CD8-positive, alpha-beta memory T cell (primary cell): ENCODE results near the gene PRKACB. TPM values are rescaled to one million over a fixed set of nuclear protein-coding genes. Genes with fewer than 3 reads are reported as not detected.

Experiments used
- CTCF ChIA-PET: fragments of 350-600 bp; sonication (Branson Sonifier 250); formaldehyde crosslinking; loops from one replicate; lab custom pipeline; 2021; ENCODE audit warnings: antibody characterized with exemption; lab: Charles Lee
- POLR2A ChIA-PET: fragments of 350-600 bp; sonication (Branson Sonifier 250); formaldehyde crosslinking; loops from one replicate; lab custom pipeline; 2021; ENCODE audit warnings: antibody characterized with exemption; lab: Charles Lee
- DNase-seq, 5 donors: peaks; one replicate each; pipeline versions ENCODE4 v3.0.0 to v3.0.0-alpha.2; 2020 to 2022; ENCODE audit warnings: mixed read lengths in 1 of 5
- H3K27ac ChIP-seq: one replicate; pipeline ENCODE4 v1.7.0; 2013; ENCODE audit warnings: low read depth, mild to moderate bottlenecking, low read length, moderate library complexity
- H3K27me3 ChIP-seq: 2 replicates; pipeline ENCODE4 v1.7.0; 2013; ENCODE audit warnings: low read length, mild to moderate bottlenecking; ENCODE audit not compliant: insufficient read depth, poor library complexity, severe bottlenecking
- H3K36me3 ChIP-seq: 2 replicates; pipeline ENCODE4 v1.7.0; 2013; ENCODE audit warnings: mild to moderate bottlenecking, low read length, moderate library complexity; ENCODE audit not compliant: insufficient read depth
- H3K4me1 ChIP-seq: 2 replicates; pipeline ENCODE4 v1.7.0; 2013; ENCODE audit warnings: mild to moderate bottlenecking, low read length, moderate library complexity; ENCODE audit not compliant: insufficient read depth
- H3K4me3 ChIP-seq: 2 replicates; pipeline ENCODE4 v1.7.0; 2013; ENCODE audit warnings: mild to moderate bottlenecking, low read length
- H3K9me3 ChIP-seq: 2 replicates; pipeline ENCODE4 v1.7.0; 2013; ENCODE audit warnings: mild to moderate bottlenecking, low read length
- H3K27ac Mint-ChIP-seq, 8 donors: one replicate each; pipeline ENCODE4 v1.8.0; 2020 to 2021; ENCODE audit warnings: mixed read lengths in 8 of 8, mild to moderate bottlenecking in 6 of 8, inconsistent platforms in 3 of 8, moderate library complexity in 3 of 8
- H3K27me3 Mint-ChIP-seq, 2 donors: one replicate each; pipeline ENCODE4 v1.8.0; 2020 to 2021; ENCODE audit warnings: mixed read lengths in 2 of 2, mild to moderate bottlenecking in 1 of 2, moderate library complexity in 1 of 2
- H3K36me3 Mint-ChIP-seq, 3 donors: one replicate each; pipeline ENCODE4 v1.8.0; 2020 to 2021; ENCODE audit warnings: mixed read lengths in 3 of 3, inconsistent platforms in 1 of 3, mild to moderate bottlenecking in 1 of 3
- H3K4me1 Mint-ChIP-seq, 3 donors: one replicate each; pipeline ENCODE4 v1.8.0; 2020 to 2021; ENCODE audit warnings: mixed read lengths in 3 of 3, inconsistent platforms in 1 of 3, mild to moderate bottlenecking in 1 of 3
- H3K4me3 Mint-ChIP-seq, 7 donors: one replicate each; pipeline ENCODE4 v1.8.0; 2020 to 2021; ENCODE audit warnings: mixed read lengths in 7 of 7, mild to moderate bottlenecking in 6 of 7, moderate library complexity in 4 of 7, inconsistent platforms in 2 of 7
- H3K9me3 Mint-ChIP-seq, 5 donors: one replicate each; pipeline ENCODE4 v1.8.0; 2020 to 2022; ENCODE audit warnings: mixed read lengths in 5 of 5, mild to moderate bottlenecking in 3 of 5, moderate library complexity in 2 of 5, inconsistent platforms in 1 of 5
- polyA plus RNA-seq: library from polyadenylated mRNA; unstranded; fragments of 300-500 nt; fragmentation: Illumina TruSeq; gene quantifications from one replicate; pipeline ENCODE4 v1.2.3, GENCODE V29; 2021
- total RNA-seq, 2 experiments: library from RNA; stranded (reverse); gene quantifications; one replicate each; pipeline ENCODE4 v1.2.3, GENCODE V29; 2021

PRKACB gene
- total and polyA plus RNA-seq, 3 experiments from 2014 or later = 47.7 to 97.5 (median 54.6) TPM

DNA sequence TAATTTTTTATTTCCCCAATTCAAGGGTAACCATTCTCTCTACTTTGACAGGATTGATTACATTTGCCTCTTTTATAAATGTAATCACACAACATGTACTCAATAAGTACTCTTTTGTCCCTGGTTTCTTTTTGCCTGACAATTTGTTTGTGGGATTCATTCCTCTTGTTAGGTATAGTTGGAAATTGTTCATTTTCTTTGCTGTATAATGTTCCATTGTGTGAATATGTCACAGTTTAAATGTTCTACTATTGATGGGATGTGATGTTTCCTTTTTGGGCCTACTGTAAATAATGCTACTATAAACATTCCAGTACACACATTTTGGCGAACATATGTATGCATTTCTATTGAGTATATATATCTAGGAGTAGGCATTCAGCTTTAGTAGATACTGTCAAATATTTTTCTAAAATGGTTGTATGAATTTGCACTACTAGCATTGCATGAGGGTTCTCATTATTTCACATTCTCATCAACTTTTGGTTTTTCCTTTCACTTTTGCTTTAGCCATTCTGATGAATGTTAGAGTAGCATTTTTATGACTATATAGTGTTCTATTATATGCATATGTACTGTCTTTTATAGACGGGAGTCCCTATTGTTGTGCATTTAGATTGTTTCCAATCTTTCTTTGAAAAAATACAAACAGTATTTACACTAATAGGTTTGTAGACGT, 35.0 kb upstream of the PRKACB start:
- H3K27me3 ChIP-seq = no peaks in the 10 kb centered on the region
- ChIA-PET CTCF (no interaction called here), POLR2A (no interaction called here)
- H3K4me1 ChIP-seq = no peaks in the 10 kb centered on the region
- H3K9me3 ChIP-seq = no peaks in the 10 kb centered on the region
- H3K27ac ChIP-seq = no peak overlapping the region
- Mint-ChIP-seq H3K4me3 (no peak overlapping the region), H3K4me1 (peaks cover 0 to 4% (median 0%) of the 10 kb centered on the region in 3 donors), H3K27ac (no peak overlapping the region), H3K27me3 (no peaks in the 10 kb centered on the region), H3K9me3 (peaks cover 4 to 7% (median 6%) of the 10 kb centered on the region in 5 donors), H3K36me3 (peaks cover 1 to 21% (median 11%) of the 10 kb centered on the region in 3 donors)
- no peak for DNase-seq
- H3K4me3 ChIP-seq = no peak overlapping the region
- H3K36me3 ChIP-seq = no peaks in the 10 kb centered on the region

DNA sequence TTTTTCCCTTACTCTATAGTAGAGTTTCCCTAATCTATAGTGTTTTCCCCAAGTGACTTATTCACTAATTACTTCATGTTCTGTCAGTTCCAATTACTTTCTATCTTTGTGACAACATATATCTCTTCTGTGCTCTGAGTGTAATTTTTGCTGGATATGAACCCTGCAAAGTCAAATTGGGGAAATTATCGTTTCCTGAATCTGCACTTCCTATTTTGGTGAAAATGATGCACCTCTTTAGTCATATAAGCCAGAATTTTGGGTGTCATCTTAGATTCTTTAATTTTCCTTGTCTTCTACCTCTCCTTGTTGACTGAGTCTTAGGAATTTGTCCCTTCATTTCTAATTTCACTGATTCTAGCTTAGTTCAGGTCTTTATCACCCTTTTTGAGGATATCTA, 33.4 kb upstream of the PRKACB start:
- H3K36me3 Mint-ChIP-seq = peaks cover 0 to 21% (median 9%) of the 10 kb centered on the region in 3 donors
- H3K4me1 Mint-ChIP-seq = peaks cover 0 to 4% (median 0%) of the 10 kb centered on the region in 3 donors
- Histone ChIP-seq H3K27ac (no peak overlapping the region), H3K4me1 (no peaks in the 10 kb centered on the region), H3K36me3 (no peaks in the 10 kb centered on the region), H3K27me3 (no peaks in the 10 kb centered on the region), H3K4me3 (no peak overlapping the region), H3K9me3 (no peaks in the 10 kb centered on the region)
- CTCF ChIA-PET = no interaction called here
- POLR2A ChIA-PET = no interaction called here
- DNase-seq = no peak
- H3K9me3 Mint-ChIP-seq = peaks cover 4 to 7% (median 6%) of the 10 kb centered on the region in 5 donors
- H3K4me3 Mint-ChIP-seq = no peak overlapping the region
- H3K27ac Mint-ChIP-seq = no peak overlapping the region
- H3K27me3 Mint-ChIP-seq = no peaks in the 10 kb centered on the region

DNA sequence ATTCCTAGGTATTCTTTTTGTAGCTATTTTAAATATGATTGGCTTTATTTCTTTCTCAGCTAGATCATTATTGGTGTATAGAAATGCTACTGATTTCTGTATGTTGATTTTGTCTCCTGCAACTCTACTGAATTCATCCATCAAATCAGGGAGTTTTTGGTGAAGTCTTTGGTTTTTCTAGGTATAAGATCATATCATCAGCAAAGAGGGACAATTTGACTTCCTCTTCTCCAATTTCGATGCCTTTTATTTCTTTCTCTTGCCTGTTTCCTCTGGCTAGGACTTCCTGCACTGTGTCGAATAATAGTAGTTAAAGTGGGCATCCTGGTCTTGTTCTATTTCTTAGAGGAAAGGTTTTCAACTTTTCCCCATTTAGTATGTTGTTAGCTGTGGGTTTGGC, 27.5 kb upstream of the PRKACB start:
- Histone ChIP-seq H3K27ac (no peak overlapping the region), H3K27me3 (no peaks in the 10 kb centered on the region), H3K4me3 (no peak overlapping the region), H3K9me3 (no peaks in the 10 kb centered on the region), H3K36me3 (no peaks in the 10 kb centered on the region), H3K4me1 (no peaks in the 10 kb centered on the region)
- ChIA-PET POLR2A (interaction anchor here (0.6 kb wide), 1 partner anchor 29 kb away, joined by 4 read pairs; no protein-coding TSS in a partner anchor), CTCF (no interaction called here)
- Mint-ChIP-seq H3K4me3 (no peak overlapping the region), H3K27me3 (no peaks in the 10 kb centered on the region), H3K27ac (no peak overlapping the region), H3K9me3 (no peaks in the 10 kb centered on the region), H3K4me1 (peaks cover 9 to 17% (median 11%) of the 10 kb centered on the region in 3 donors), H3K36me3 (no peaks in the 10 kb centered on the region)
- DNase-seq = no peak

DNA sequence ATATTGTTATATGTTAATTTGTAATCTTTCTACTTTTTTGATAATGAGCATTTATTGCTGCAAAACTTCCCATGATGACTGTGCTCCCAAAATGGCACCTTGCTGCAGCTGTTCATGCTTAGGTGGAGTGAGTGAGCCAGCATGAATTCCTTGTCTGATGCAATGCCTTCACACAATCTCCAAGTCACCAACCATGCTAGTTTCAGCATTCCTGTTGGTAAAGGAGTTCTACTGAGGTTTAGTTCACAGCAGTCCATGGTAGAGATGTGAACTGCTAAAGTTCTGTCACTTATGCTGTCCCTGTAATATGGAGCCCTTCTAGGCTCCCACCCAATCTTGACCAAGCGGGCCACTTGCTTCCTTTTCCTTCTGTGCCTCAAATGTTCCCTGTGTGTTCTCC, 26.2 kb upstream of the PRKACB start:
- H3K4me3 ChIP-seq = no peak overlapping the region
- CTCF ChIA-PET = no interaction called here
- H3K4me3 Mint-ChIP-seq = no peak overlapping the region

DNA sequence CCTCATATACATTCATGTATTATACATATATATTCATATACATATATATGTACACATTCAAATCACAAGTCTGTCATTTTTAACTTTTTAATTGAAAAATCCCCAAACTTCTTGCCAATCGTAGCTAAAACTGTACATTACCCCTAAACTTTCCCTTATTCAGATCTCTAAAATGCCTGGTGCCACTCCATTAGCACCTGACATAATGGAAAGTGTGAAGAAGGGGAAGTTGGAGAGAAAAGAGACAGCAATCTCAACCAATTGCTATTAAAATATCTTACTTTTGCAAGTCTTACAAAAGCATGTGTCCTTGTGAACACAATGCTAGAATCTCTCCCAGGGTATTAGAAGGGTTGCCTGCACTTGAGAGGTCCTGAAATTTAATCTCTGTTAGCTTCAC, 22.7 kb upstream of the PRKACB start:
- no peaks in the 10 kb centered on the region for H3K4me1 ChIP-seq
- Mint-ChIP-seq H3K4me3 (no peak overlapping the region), H3K27ac (no peak overlapping the region), H3K36me3 (peaks cover 0 to 2% (median 0%) of the 10 kb centered on the region in 3 donors), H3K9me3 (no peaks in the 10 kb centered on the region), H3K4me1 (peaks cover 6 to 12% (median 7%) of the 10 kb centered on the region in 3 donors), H3K27me3 (peaks cover 0 to 1% of the 10 kb centered on the region in 2 donors)
- no peaks in the 10 kb centered on the region for H3K9me3 ChIP-seq
- H3K27me3 ChIP-seq = no peaks in the 10 kb centered on the region
- ChIA-PET CTCF (interaction anchor here (3.2 to 3.7 kb wide), 2 partner anchors 188 to 192 kb away, joined by 19 to 26 read pairs; no protein-coding TSS in a partner anchor), POLR2A (no interaction called here)
- H3K27ac ChIP-seq = no peak overlapping the region
- no peak for DNase-seq
- H3K36me3 ChIP-seq = no peaks in the 10 kb centered on the region
- no peak overlapping the region for H3K4me3 ChIP-seq

More for the DNA sequence above, 26.2 kb upstream of the PRKACB start:
- H3K4me1 ChIP-seq = no peaks in the 10 kb centered on the region
- no peak overlapping the region for H3K27ac ChIP-seq
- Mint-ChIP-seq H3K9me3 (no peaks in the 10 kb centered on the region), H3K27ac (no peak overlapping the region), H3K27me3 (peaks cover 0 to 1% of the 10 kb centered on the region in 2 donors), H3K36me3 (no peaks in the 10 kb centered on the region), H3K4me1 (peaks cover 9 to 17% (median 11%) of the 10 kb centered on the region in 3 donors)
- H3K36me3 ChIP-seq = no peaks in the 10 kb centered on the region
- no peaks in the 10 kb centered on the region for H3K9me3 ChIP-seq
- POLR2A ChIA-PET = no interaction called here
- no peaks in the 10 kb centered on the region for H3K27me3 ChIP-seq
- no peak for DNase-seq

DNA sequence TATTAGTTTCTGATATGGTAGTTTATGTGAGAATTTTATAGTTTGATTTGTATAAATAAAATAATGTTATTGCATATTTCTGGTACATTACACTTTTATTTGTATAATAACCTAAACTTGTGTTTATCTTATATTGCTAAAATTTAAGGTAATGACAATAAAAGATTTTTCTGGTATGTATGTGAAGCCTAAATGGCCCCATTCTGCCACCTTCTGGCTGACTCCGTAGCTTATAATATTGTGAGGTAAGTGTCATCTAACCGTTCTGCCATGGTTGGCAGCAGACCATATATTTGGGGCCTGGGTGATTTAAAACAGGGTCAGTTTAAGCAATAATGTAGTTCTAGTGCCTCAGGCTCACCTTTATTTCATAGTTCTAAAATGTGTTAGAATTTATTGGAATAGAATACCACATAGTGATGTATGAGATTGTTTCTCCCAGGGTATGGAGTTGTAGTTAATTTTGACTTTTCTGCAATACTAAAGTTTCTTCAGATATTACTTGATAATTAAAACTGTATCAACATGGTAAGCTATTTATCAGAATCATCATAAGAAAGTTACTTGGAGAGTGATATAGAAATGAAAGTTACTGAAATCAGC, 21.2 kb upstream of the PRKACB start:
- Histone ChIP-seq H3K4me1 (no peaks in the 10 kb centered on the region), H3K27me3 (no peaks in the 10 kb centered on the region), H3K9me3 (no peaks in the 10 kb centered on the region), H3K27ac (no peak overlapping the region), H3K4me3 (no peak overlapping the region), H3K36me3 (no peaks in the 10 kb centered on the region)
- ChIA-PET CTCF (interaction anchor here (0.9 to 3.7 kb wide), 7 partner anchors 9 to 311 kb away, joined by 3 to 26 read pairs (median 3); no protein-coding TSS in a partner anchor), POLR2A (no interaction called here)
- peaks cover 0 to 5% (median 0%) of the 10 kb centered on the region in 3 donors for H3K36me3 Mint-ChIP-seq
- peak; percentile 20 to 69 (median 31) for DNase-seq
- H3K4me1 Mint-ChIP-seq = no peaks in the 10 kb centered on the region
- peaks cover 0 to 1% of the 10 kb centered on the region in 2 donors for H3K27me3 Mint-ChIP-seq
- H3K4me3 Mint-ChIP-seq = no peak overlapping the region
- H3K9me3 Mint-ChIP-seq = no peaks in the 10 kb centered on the region
- H3K27ac Mint-ChIP-seq = no peak overlapping the region

DNA sequence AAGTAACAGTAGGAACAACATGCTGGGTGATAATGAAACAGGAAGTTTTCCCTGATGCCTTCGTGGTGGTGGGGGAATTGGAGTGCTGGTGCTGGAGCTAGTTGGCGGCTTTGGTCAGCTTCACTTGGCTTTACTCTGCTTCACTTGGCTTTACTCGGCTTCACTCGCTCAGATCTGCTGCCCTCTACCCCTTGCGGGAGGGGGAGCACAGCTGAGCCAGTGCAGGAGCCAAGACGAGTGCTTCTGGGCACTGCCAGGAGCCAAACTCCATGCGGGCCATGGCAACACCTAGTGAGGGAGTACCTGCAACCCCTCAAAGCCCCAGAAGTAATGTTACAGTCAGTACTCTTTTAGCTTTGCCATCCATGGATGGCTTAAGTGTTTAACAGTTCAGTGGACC, 10.6 kb upstream of the PRKACB start:
- POLR2A ChIA-PET = no interaction called here
- no peaks in the 10 kb centered on the region for H3K9me3 ChIP-seq
- H3K4me3 ChIP-seq = no peak overlapping the region
- Mint-ChIP-seq H3K9me3 (peaks cover 0 to 4% (median 0%) of the 10 kb centered on the region in 5 donors), H3K27me3 (no peaks in the 10 kb centered on the region), H3K4me3 (no peak overlapping the region), H3K4me1 (peaks cover 11 to 16% (median 16%) of the 10 kb centered on the region in 3 donors), H3K36me3 (peaks cover 0 to 3% (median under 1%) of the 10 kb centered on the region in 3 donors), H3K27ac (no peak overlapping the region)
- H3K27me3 ChIP-seq = no peaks in the 10 kb centered on the region
- H3K27ac ChIP-seq = no peak overlapping the region
- H3K36me3 ChIP-seq = no peaks in the 10 kb centered on the region
- H3K4me1 ChIP-seq = peaks cover 5% of the 10 kb centered on the region
- no peak for DNase-seq
- CTCF ChIA-PET = interaction anchor here (1.6 kb wide), 1 partner anchor 11 kb away, joined by 4 read pairs; the partner anchor contains the start of gene PRKACB

DNA sequence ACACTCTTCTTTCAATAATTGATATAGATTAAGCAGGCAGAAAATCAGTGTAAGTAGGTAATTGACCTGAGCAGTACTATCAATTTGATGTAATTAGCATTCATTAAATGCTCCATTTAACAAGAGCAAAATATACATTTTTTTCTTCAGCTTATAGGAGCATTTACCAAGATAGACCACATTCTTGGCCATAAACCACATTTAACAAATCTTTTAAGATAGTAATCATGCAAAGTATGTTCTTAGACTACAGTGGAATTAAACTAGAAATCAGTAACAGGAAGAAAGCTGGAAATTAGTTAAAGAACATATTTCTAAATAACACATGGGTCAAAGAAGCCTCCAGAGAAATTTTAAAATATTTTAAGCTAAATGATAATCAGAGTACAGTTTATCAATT, 8.7 kb upstream of the PRKACB start:
- Mint-ChIP-seq H3K36me3 (peaks cover 0 to 5% (median 3%) of the 10 kb centered on the region in 3 donors), H3K27ac (no peak overlapping the region), H3K9me3 (peaks cover 0 to 5% (median 0%) of the 10 kb centered on the region in 5 donors), H3K4me3 (no peak overlapping the region), H3K4me1 (peaks cover 11 to 16% (median 16%) of the 10 kb centered on the region in 3 donors), H3K27me3 (no peaks in the 10 kb centered on the region)
- no peak overlapping the region for H3K27ac ChIP-seq
- DNase-seq = no peak
- H3K4me3 ChIP-seq = no peak overlapping the region
- H3K4me1 ChIP-seq = peaks cover 5% of the 10 kb centered on the region
- ChIA-PET POLR2A (no interaction called here), CTCF (interaction anchor here (1.2 kb wide), 1 partner anchor 12 kb away, joined by 3 read pairs; no protein-coding TSS in a partner anchor)
- H3K27me3 ChIP-seq = no peaks in the 10 kb centered on the region
- H3K36me3 ChIP-seq = no peaks in the 10 kb centered on the region
- H3K9me3 ChIP-seq = no peaks in the 10 kb centered on the region
